Prostate gland (tissue), 2 donors: ENCODE measurements around the gene RABGGTA.

ENCODE experiments used
- POLR2A ChIP-seq: fragments of 450-650 bp; IDR thresholded peaks from one replicate; pipeline ENCODE4 v1.6.1; 2016; ENCODE audit warnings: antibody characterized with exemption, mild to moderate bottlenecking
- POLR2AphosphoS5 ChIP-seq: sonication (generic); formaldehyde crosslinking; IDR thresholded peaks from one replicate; pipeline ENCODE4 v1.6.1; 2017; ENCODE audit warnings: antibody characterized with exemption
- TF ChIP-seq, protein P1 (sequence below), 4 experiments: fragments of 200-600 bp in 2 of 4; fragments of 450-650 bp in 2 of 4; sonication (generic) in 2 of 4; IDR thresholded peaks; 1 replicate in 3 of 4; 2 replicates in 1 of 4; pipeline ENCODE4 v1.5.1; 2016 to 2019; ENCODE audit warnings: antibody characterized with exemption in 4 of 4, mild to moderate bottlenecking in 2 of 4, moderate library complexity in 2 of 4

DNA sequence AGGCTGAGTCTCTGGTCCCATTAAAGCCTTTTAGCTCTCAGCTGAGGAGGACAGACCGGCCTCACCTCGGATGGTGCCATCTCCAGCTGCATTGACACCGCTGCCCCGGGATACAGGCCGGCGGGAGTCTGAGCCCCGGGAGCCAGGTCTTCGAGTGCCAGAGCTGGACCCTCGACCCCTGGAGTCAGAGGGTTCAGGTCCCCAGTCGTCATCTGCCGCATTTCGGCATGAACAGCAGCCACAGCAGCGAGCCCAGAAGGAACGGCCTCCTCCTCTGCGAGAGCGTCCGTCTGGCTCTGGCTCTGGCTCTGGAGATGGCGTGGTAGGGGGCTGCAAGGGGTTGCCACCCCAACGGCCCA, 9.4 kb downstream of the RABGGTA start:
- TF ChIP-seq POLR2A (no peak), POLR2AphosphoS5 (no peak)
- TF ChIP-seq, protein P1, sequence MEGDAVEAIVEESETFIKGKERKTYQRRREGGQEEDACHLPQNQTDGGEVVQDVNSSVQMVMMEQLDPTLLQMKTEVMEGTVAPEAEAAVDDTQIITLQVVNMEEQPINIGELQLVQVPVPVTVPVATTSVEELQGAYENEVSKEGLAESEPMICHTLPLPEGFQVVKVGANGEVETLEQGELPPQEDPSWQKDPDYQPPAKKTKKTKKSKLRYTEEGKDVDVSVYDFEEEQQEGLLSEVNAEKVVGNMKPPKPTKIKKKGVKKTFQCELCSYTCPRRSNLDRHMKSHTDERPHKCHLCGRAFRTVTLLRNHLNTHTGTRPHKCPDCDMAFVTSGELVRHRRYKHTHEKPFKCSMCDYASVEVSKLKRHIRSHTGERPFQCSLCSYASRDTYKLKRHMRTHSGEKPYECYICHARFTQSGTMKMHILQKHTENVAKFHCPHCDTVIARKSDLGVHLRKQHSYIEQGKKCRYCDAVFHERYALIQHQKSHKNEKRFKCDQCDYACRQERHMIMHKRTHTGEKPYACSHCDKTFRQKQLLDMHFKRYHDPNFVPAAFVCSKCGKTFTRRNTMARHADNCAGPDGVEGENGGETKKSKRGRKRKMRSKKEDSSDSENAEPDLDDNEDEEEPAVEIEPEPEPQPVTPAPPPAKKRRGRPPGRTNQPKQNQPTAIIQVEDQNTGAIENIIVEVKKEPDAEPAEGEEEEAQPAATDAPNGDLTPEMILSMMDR (IDR thresholded peaks at IDR 0.05): no peak
